Heart left ventricle (tissue), 16 donors: Measurements from ENCODE around the gene PYGL. TPM values are rescaled to one million over a fixed set of nuclear protein-coding genes. Genes with fewer than 3 reads are reported as not detected.
"Not testable (repeated sequence)": the region's sequence is repeated elsewhere in the genome, so short reads cannot be mapped to it uniquely, and the experiment has no call there.

Source experiments
- ATAC-seq, 4 donors: fragments of 200-7000 bp; cut with Tn5 transposase; one replicate each; pipeline ENCODE4 v1.9.1; 2020 to 2022; ENCODE audit warnings: moderate library complexity in 4 of 4, mild to moderate bottlenecking in 3 of 4, moderate number of reproducible peaks in 1 of 4
- DNase-seq, 5 donors: peaks; one replicate each; pipeline ENCODE4 v3.0.0-alpha.2; 2020
- H3K27ac ChIP-seq, 12 donors: fragments of 200-600 bp; sonication (generic) in 4 of 12; one replicate each; pipeline versions ENCODE4 v1.5.0 to v1.8.0; 2016 to 2022; ENCODE audit warnings: mild to moderate bottlenecking in 2 of 12
- H3K27me3 ChIP-seq, 9 donors: fragments of 200-600 bp; sonication (generic) in 2 of 9; one replicate each; pipeline versions ENCODE4 v1.5.1 to v1.8.0; 2016 to 2022; ENCODE audit warnings: mild to moderate bottlenecking in 3 of 9
- H3K36me3 ChIP-seq, 9 donors: fragments of 200-600 bp; sonication (generic) in 2 of 9; one replicate each; pipeline versions ENCODE4 v1.5.0 to v1.8.0; 2018 to 2022; ENCODE audit warnings: mild to moderate bottlenecking in 2 of 9
- H3K4me1 ChIP-seq, 12 donors: fragments of 200-600 bp; sonication (generic) in 4 of 12; one replicate each; pipeline versions ENCODE4 v1.5.0 to v1.8.0; 2016 to 2022; ENCODE audit warnings: mild to moderate bottlenecking in 3 of 12
- H3K4me3 ChIP-seq, 12 donors: fragments of 200-600 bp; sonication (generic) in 4 of 12; one replicate each; pipeline versions ENCODE4 v1.5.0 to v1.8.0; 2017 to 2022; ENCODE audit warnings: mild to moderate bottlenecking in 9 of 12, moderate library complexity in 4 of 12
- H3K9me3 ChIP-seq, 12 donors: fragments of 200-600 bp; sonication (generic) in 4 of 12; one replicate each; pipeline versions ENCODE4 v1.5.0 to v1.8.0; 2016 to 2022; ENCODE audit warnings: mild to moderate bottlenecking in 1 of 12
- POLR2A ChIP-seq, 2 donors: fragments of 450-650 bp; IDR thresholded peaks; one replicate each; pipeline ENCODE4 v1.6.1; 2017; ENCODE audit warnings: antibody characterized with exemption in 2 of 2, mild to moderate bottlenecking in 2 of 2, moderate library complexity in 2 of 2
- WGBS, 4 donors: extraction: QIAGEN DNeasy Blood & Tissue Kit in 2 of 4; methylation state at CpG; one replicate each; pipeline versions ENCODE4 v1.1.5 to v1.1.7; 2013 to 2018; 5-methylcytosine and 5-hydroxymethylcytosine counted together
- intact Hi-C, 10 donors: fragments of 100-400 bp; cut with DNase I; formaldehyde crosslinking; loops; one replicate each; pipeline versions ENCODE4 v1.11.1 to v1.14.2; 2022
- polyA plus RNA-seq, 2 donors: library from polyadenylated mRNA; stranded (reverse); fragments of 200-250 nt; gene quantifications; one replicate each; pipeline ENCODE4 v1.2.3, GENCODE V29; 2013
- total RNA-seq, 9 donors: library from RNA; depleted of rRNA in 2 of 9; stranded (reverse); fragments of >200 nt in 2 of 9; fragmentation: NEBNext Ultra II Directional in 3 of 9; extraction: Animal tissue kit (Norgen Biotek cat#: 25700) in 3 of 9; gene quantifications; one replicate each; pipeline versions ENCODE4 v1.1.0 to v1.2.4, GENCODE V29; 2016 to 2023
- TF ChIP-seq, protein P1 (sequence below), 12 donors: fragments of 200-600 bp; sonication (generic) in 4 of 12; IDR thresholded peaks; one replicate each; pipeline versions ENCODE4 v1.5.0 to v1.8.0; 2018 to 2022; ENCODE audit warnings: antibody characterized with exemption in 12 of 12, mild to moderate bottlenecking in 5 of 12
- donor health status: ischemic (EF 13 %, LVEDD 7.1; RV severe dilation, severe dysfunction).
- donor health status: healthy with polysubstance abuse.
- donor health status: DM: no; HTN: yes; CAD: no.
- donor health status: DM: no; HTN: no; CAD: no.
- donor health status: ischemic (EF 25% LVEDD 6.9; RV normal size, moderate dysfunction).
- donor health status: ischemic (EF 25% LVEDD 5.7; RV mildly dilated, moderate dysfunction).
- donor health status: healthy.
- donor health status: DM: yes; HTN: yes; CAD: no.
- donor health status: ischemic (EF 35%, LVEDD 5.7; RV mildly dilated, moderate dysfunction).
- donor health status: nonischemic (EF 11% LVEDD 7.7; RV severe dilation, severe dysfunction).
- donor health status: DM: yes; HTN: yes; CAD: no.
- donor health status: PGD.
- donor health status: ischemic (EF 29% LVEDD 5.4; RV normal size, mild dysfunction).
- donor health status: nonischemic (EF 23%, LVEDD 6.1; RV moderate dilation, normal function).

Gene PYGL
- total and polyA plus RNA-seq, 11 donors: 2.3 to 25.5 (median 6.7) TPM

DNA sequence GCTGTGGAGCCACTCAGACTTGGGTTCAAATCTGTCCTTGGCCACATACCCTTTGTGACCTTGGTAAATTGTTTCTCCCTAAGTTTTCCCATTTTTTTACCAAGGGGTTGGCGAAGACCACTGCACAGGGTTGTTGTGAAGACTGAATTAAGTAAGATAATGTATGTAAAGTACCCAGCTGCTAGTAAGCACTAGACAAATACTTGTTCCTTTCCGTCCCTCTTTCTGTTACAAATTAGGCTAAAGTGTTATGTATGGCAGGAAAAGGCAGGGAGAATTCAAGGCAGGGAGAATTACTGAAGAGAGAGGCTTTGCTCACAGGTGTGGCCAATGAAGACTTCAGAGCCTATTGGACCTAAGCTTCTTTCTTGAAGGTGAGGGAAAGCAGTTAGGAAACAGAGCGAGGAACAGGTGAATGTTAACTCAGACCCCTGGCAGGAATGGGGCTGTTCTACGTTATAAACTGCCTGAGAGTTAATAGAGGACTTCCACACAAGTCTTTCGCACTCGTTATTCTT, 46.6 kb downstream of the PYGL start:
- no peaks in the 10 kb centered on the region for H3K27me3 ChIP-seq
- DNase-seq (no peak), ATAC-seq (no peak)
- intact Hi-C loops: no loop called here
- H3K4me1 ChIP-seq: no peaks in the 10 kb centered on the region
- H3K36me3 ChIP-seq: peaks cover 0 to 2% (median 0%) of the 10 kb centered on the region in 9 donors
- no peaks in the 10 kb centered on the region for H3K9me3 ChIP-seq
- H3K27ac ChIP-seq: no peak overlapping the region
- TF ChIP-seq POLR2A (IDR thresholded peaks at IDR 0.05): no peak
- TF ChIP-seq, protein P1, sequence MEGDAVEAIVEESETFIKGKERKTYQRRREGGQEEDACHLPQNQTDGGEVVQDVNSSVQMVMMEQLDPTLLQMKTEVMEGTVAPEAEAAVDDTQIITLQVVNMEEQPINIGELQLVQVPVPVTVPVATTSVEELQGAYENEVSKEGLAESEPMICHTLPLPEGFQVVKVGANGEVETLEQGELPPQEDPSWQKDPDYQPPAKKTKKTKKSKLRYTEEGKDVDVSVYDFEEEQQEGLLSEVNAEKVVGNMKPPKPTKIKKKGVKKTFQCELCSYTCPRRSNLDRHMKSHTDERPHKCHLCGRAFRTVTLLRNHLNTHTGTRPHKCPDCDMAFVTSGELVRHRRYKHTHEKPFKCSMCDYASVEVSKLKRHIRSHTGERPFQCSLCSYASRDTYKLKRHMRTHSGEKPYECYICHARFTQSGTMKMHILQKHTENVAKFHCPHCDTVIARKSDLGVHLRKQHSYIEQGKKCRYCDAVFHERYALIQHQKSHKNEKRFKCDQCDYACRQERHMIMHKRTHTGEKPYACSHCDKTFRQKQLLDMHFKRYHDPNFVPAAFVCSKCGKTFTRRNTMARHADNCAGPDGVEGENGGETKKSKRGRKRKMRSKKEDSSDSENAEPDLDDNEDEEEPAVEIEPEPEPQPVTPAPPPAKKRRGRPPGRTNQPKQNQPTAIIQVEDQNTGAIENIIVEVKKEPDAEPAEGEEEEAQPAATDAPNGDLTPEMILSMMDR (IDR thresholded peaks at IDR 0.05): no peak
- WGBS, 4 donors: 95 to 97% (median 96%) methylated on average over 6 of the region's 6 CpGs
- H3K4me3 ChIP-seq: no peak overlapping the region

DNA sequence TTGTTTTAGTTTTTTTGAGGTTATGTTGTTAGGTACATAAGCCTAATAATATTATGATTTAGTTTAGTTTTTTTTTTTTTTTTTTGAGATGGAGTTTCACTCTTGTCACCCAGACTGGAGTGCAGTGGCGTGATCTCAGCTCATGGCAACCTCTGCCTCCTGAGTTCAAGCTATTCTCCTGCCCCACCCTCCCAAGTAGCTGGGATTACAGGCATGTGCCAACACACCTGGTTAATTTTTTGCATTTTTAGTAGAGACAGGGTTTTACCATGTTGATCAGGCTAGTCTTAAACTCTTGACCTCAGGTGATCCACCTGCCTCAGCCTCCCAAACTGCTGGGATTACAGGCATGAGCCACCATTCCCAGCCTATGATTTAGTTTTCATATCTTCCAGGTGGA, 47.3 kb downstream of the PYGL start:
- intact Hi-C loops, H3K4me3 ChIP-seq, H3K9me3 ChIP-seq, H3K27ac ChIP-seq, H3K27me3 ChIP-seq, H3K36me3 ChIP-seq, ATAC-seq, H3K4me1 ChIP-seq, DNase-seq: not testable (repeated sequence)
- 95 to 100% (median 100%) methylated on average over 1 of the region's 1 CpG for WGBS, 4 donors

DNA sequence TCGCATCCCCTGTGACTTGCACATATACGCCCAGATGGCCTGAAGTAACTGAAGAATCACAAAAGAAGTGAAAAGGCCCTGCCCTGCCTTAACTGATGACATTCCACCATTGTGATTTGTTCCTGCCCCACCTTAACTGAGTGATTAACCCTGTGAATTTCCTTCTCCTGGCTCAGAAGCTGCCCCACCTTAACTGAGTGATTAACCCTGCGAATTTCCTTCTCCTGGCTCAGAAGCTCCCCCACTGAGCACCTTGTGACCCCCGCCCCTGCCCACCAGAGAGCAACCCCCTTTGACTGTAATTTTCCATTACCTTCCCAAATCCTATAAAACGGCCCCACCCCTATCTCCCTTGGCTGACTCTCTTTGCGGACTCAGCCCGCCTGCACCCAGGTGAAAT, 47.9 kb downstream of the PYGL start:
- ATAC-seq, DNase-seq, H3K27ac ChIP-seq, H3K4me3 ChIP-seq, H3K27me3 ChIP-seq, intact Hi-C loops, H3K36me3 ChIP-seq, H3K9me3 ChIP-seq, H3K4me1 ChIP-seq: not testable (repeated sequence)
- 74 to 91% (median 89%) methylated on average over 5 to 7 of the region's 7 CpGs for WGBS, 4 donors

DNA sequence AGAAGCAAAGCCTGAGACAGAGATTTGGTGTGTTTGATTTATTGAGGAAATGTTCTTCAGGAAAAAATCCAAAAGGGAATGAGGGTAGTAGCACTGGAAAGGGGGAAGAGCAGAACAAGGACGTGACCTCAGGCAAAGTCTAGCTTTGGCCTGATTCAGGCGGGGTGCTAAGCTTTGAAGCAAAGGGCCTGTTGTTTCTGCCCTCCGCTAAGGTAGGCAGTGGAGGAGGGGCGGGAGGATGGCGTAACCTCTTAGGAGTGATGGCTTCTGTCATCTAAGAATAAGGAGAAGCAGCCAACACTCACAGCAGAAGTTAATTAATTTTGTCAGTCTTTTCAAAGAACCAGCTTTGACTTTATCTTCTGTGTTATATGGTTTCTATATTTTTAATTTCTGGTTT, 52.0 kb downstream of the PYGL start:
- Histone ChIP-seq H3K4me3 (no peak overlapping the region), H3K36me3 (no peaks in the 10 kb centered on the region), H3K9me3 (no peaks in the 10 kb centered on the region), H3K4me1 (no peaks in the 10 kb centered on the region), H3K27me3 (no peaks in the 10 kb centered on the region), H3K27ac (no peak overlapping the region)
- DNase-seq: no peak
- no peak for TF ChIP-seq POLR2A (IDR thresholded peaks at IDR 0.05)
- TF ChIP-seq, protein P1 (IDR thresholded peaks at IDR 0.05): no peak
- no peak for ATAC-seq
- intact Hi-C loops: no loop called here
- WGBS, 4 donors: 84 to 88% (median 87%) methylated on average over 5 of the region's 5 CpGs

DNA sequence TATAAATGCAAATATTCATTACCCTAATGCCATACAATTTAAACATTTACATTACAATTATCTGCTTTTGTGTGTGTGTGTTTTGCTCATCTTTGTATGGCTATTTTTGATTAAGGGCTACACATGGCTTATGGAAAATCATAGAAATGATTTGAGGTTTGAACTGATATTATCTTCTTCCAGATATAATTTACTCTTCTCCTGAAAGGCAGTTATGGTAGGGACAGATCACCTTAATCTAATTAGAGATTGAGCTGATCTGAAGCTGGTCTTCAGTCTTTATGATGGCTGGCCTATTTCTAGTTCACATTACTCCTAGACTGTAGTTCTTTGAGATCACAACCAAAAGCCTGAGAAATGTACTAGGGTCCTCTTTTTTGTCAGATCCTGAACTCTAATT, 56.8 kb downstream of the PYGL start:
- intact Hi-C loops: no loop called here
- H3K27me3 ChIP-seq: no peaks in the 10 kb centered on the region
- no peak for TF ChIP-seq POLR2A (IDR thresholded peaks at IDR 0.05)
- TF ChIP-seq, protein P1 (IDR thresholded peaks at IDR 0.05): no peak
- no peak overlapping the region for H3K4me3 ChIP-seq
- ATAC-seq (no peak), DNase-seq (no peak)
- no peaks in the 10 kb centered on the region for H3K9me3 ChIP-seq
- no peaks in the 10 kb centered on the region for H3K4me1 ChIP-seq
- H3K36me3 ChIP-seq: no peaks in the 10 kb centered on the region
- no peak overlapping the region for H3K27ac ChIP-seq
